Mesenchymal stem cell (in vitro differentiated cells and primary cell): ENCODE measurements around the gene RPS6KB2.

Experiments
- DNase-seq: peaks from one replicate; pipeline ENCODE4 v3.0.0-alpha.2; 2013
- H2AFZ ChIP-seq: one replicate; pipeline ENCODE4 v1.6.1; 2013; ENCODE audit warnings: low read depth, mild to moderate bottlenecking, control low read depth, inconsistent platforms, low read length, moderate library complexity
- H2AK5ac ChIP-seq: 2 replicates; pipeline ENCODE4 v1.6.1; 2013; ENCODE audit warnings: low read length, moderate library complexity, mild to moderate bottlenecking, inconsistent platforms; ENCODE audit not compliant: severe bottlenecking
- H2BK120ac ChIP-seq: one replicate; pipeline ENCODE4 v1.6.1; 2013; ENCODE audit warnings: low read depth, mild to moderate bottlenecking, inconsistent platforms, low read length, moderate library complexity
- H2BK12ac ChIP-seq, 2 experiments: one replicate each; pipeline ENCODE4 v1.6.1; 2013; ENCODE audit warnings: inconsistent platforms in 2 of 2, low read length in 2 of 2, mild to moderate bottlenecking in 2 of 2, moderate library complexity in 2 of 2, control low read depth in 1 of 2
- H2BK15ac ChIP-seq: one replicate; pipeline ENCODE4 v1.6.1; 2013; ENCODE audit warnings: mild to moderate bottlenecking, low read depth, inconsistent platforms; ENCODE audit not compliant: poor library complexity, severe bottlenecking
- H2BK5ac ChIP-seq: 2 replicates; pipeline ENCODE4 v1.6.1; 2013; ENCODE audit warnings: low read depth, mild to moderate bottlenecking, low read length, control low read depth, inconsistent platforms; ENCODE audit not compliant: poor library complexity, severe bottlenecking
- H3K14ac ChIP-seq, 2 experiments: one replicate each; pipeline ENCODE4 v1.6.1; 2013; ENCODE audit warnings: inconsistent platforms in 2 of 2, low read length in 2 of 2, control low read depth in 1 of 2, mild to moderate bottlenecking in 1 of 2, moderate library complexity in 1 of 2
- H3K18ac ChIP-seq, 2 experiments: one replicate each; pipeline ENCODE4 v1.6.1; 2013; ENCODE audit warnings: inconsistent platforms in 2 of 2, low read length in 2 of 2, control low read depth in 1 of 2, low read depth in 1 of 2, mild to moderate bottlenecking in 1 of 2
- H3K23ac ChIP-seq, 2 experiments: one replicate each; pipeline ENCODE4 v1.6.1; 2013; ENCODE audit warnings: inconsistent platforms in 2 of 2, low read length in 2 of 2, mild to moderate bottlenecking in 2 of 2, moderate library complexity in 2 of 2, control low read depth in 1 of 2
- H3K27ac ChIP-seq: 2 replicates; pipeline ENCODE4 v1.5.1; 2013; ENCODE audit warnings: mild to moderate bottlenecking, moderate library complexity, low read length, control low read depth, inconsistent platforms; ENCODE audit not compliant: poor library complexity, severe bottlenecking
- H3K27me3 ChIP-seq, 2 experiments: 2 replicates each; pipeline versions ENCODE4 v1.6.1 to v1.7.0; 2013; ENCODE audit warnings: low read length in 2 of 2, mild to moderate bottlenecking in 2 of 2, moderate library complexity in 2 of 2, control low read depth in 1 of 2, inconsistent platforms in 1 of 2; ENCODE audit not compliant: control insufficient read depth in 1 of 2, insufficient read depth in 1 of 2
- H3K36me3 ChIP-seq, 2 experiments: 2 replicates each; pipeline versions ENCODE4 v1.6.1 to v1.7.0; 2013; ENCODE audit warnings: low read length in 2 of 2, control low read depth in 1 of 2, inconsistent platforms in 1 of 2, low read depth in 1 of 2, mild to moderate bottlenecking in 1 of 2; ENCODE audit not compliant: insufficient read depth in 2 of 2, control insufficient read depth in 1 of 2
- H3K4ac ChIP-seq, 2 experiments: one replicate each; pipeline ENCODE4 v1.6.1; 2013; ENCODE audit warnings: inconsistent platforms in 2 of 2, low read length in 2 of 2, mild to moderate bottlenecking in 2 of 2, moderate library complexity in 2 of 2, control low read depth in 1 of 2, low read depth in 1 of 2
- H3K4me1 ChIP-seq: 2 replicates; pipeline ENCODE4 v1.6.1; 2013; ENCODE audit warnings: low read depth, low read length, control low read depth; ENCODE audit not compliant: control insufficient read depth, insufficient read depth
- H3K4me2 ChIP-seq: 2 replicates; pipeline ENCODE4 v1.6.1; 2013; ENCODE audit warnings: low read length, mild to moderate bottlenecking, inconsistent platforms; ENCODE audit not compliant: poor library complexity, severe bottlenecking
- H3K4me3 ChIP-seq, 2 experiments: 2 replicates each; pipeline versions ENCODE4 v1.5.1 to v1.7.0; 2013; ENCODE audit warnings: low read length in 2 of 2, mild to moderate bottlenecking in 2 of 2, control low read depth in 1 of 2, low read depth in 1 of 2; ENCODE audit not compliant: insufficient read depth in 1 of 2
- H3K79me1 ChIP-seq: replicated peaks from 2 replicates; pipeline ENCODE4 v1.6.1; 2013; ENCODE audit warnings: mild to moderate bottlenecking, control low read depth, low read length, inconsistent platforms; ENCODE audit not compliant: poor library complexity, severe bottlenecking
- H3K9ac ChIP-seq: 2 replicates; pipeline ENCODE4 v1.7.0; 2013; ENCODE audit warnings: mild to moderate bottlenecking, low read length, moderate library complexity
- H3K9me3 ChIP-seq: 2 replicates; pipeline ENCODE4 v1.7.0; 2013; ENCODE audit warnings: mild to moderate bottlenecking, low read length; ENCODE audit not compliant: control insufficient read depth
- H4K8ac ChIP-seq: one replicate; pipeline ENCODE4 v1.6.1; 2013; ENCODE audit warnings: inconsistent platforms, mild to moderate bottlenecking, low read length, moderate library complexity
- H4K91ac ChIP-seq: one replicate; pipeline ENCODE4 v1.6.1; 2013; ENCODE audit warnings: mild to moderate bottlenecking, low read length, inconsistent platforms
- WGBS: methylation state at CpG from one replicate; pipeline ENCODE4 v1.1.7; 2013; ENCODE audit warnings: mixed read lengths; 5-methylcytosine and 5-hydroxymethylcytosine counted together

Gene RPS6KB2

DNA sequence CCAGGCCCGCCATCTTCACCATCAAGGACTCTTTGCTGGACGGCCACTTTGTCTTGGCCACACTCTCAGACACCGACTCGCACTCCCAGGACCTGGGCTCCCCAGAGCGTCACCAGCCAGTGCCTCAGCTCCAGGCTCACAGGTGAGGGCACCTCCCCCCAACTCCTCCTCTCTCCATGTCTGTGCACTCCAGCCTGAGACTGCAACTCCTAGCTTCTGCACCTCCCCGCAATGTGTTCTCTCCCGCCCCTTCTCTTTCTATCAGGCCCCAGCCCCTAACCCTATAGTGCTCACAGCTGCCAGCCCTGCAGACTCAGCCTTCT, 32.1 kb upstream of the RPS6KB2 start:
- Histone ChIP-seq H3K9me3 (no peaks in the 10 kb centered on the region), H3K4me1 (peaks cover 35% of the 10 kb centered on the region), H2BK120ac (no peak overlapping the region), H3K79me1 (peaks cover 36% of the 10 kb centered on the region), H4K8ac (no peak overlapping the region), H3K36me3 (peaks cover 46 to 64% of the 10 kb centered on the region in 2 experiments), H3K27me3 (no peaks in the 10 kb centered on the region), H2BK15ac (no peak overlapping the region), H3K4ac (no peak overlapping the region), H3K14ac (no peak overlapping the region), H2AK5ac (no peak overlapping the region), H3K23ac (peak overlapping the region in 1 of 2 experiments; percentile 67), H4K91ac (peak overlapping the region; percentile 54), H2BK5ac (no peak overlapping the region), H2BK12ac (no peak overlapping the region), H3K18ac (peak overlapping the region in 1 of 2 experiments; percentile 60), H3K27ac (no peak overlapping the region), H3K4me3 (no peak overlapping the region), H2AFZ (no peak overlapping the region), H3K4me2 (no peak overlapping the region), H3K9ac (no peak overlapping the region)
- no peak for DNase-seq
- 96% methylated on average over 7 of the region's 7 CpGs for WGBS

DNA sequence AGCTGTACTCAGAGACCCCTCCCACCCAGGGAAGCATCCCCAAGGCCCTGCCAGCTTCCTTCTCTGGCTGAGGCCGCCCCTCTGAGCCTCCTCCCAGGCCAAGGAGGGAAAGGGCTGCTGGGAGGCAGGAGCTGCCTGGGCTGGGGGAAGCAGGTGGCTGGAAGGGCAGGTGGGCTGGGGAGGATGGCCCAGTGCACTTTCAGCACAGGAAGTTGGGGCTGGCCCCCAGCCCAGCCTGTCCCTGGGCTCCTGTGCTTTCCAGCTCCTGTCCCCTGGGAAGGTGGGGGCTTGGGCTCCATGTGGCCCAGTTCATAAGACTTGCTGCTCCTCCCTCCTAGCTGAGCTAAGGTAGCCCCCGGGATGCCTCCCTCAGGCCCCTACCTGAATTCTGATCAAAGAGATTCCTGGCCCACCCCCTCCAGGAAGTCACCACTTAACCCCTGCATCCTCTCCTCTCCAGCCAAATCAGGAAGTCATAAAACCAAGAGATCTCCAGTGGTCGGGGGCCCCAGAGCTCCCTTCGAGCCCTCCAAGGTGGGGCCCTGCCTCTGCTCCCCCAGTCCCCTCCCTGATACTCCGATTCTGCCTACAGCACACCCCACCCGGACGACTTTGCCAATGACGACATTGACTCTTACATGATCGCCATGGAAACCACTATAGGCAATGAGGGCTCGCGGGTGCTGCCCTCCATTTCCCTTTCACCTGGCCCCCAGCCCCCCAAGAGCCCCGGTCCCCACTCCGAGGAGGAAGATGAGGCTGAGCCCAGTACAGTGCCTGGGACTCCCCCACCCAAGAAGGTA, 31.5 kb upstream of the RPS6KB2 start:
- H4K91ac ChIP-seq: peak overlapping the region; percentile 54
- peak overlapping the region in 1 of 2 experiments; percentile 61 for H3K4ac ChIP-seq
- H3K4me3 ChIP-seq: peak overlapping the region in 1 of 2 experiments; percentile 10
- no peaks in the 10 kb centered on the region for H3K9me3 ChIP-seq
- 25% methylated on average over 9 of the region's 13 CpGs for WGBS
- no peak for DNase-seq
- H3K4me1 ChIP-seq: peaks cover 35% of the 10 kb centered on the region
- no peak overlapping the region for H2AFZ ChIP-seq
- peaks cover 46 to 64% of the 10 kb centered on the region in 2 experiments for H3K36me3 ChIP-seq
- H4K8ac ChIP-seq: peak overlapping the region; percentile 82
- no peak overlapping the region for H3K14ac ChIP-seq
- peaks cover 36% of the 10 kb centered on the region for H3K79me1 ChIP-seq
- no peak overlapping the region for H2AK5ac ChIP-seq
- no peak overlapping the region for H3K9ac ChIP-seq
- peak overlapping the region in 1 of 2 experiments; percentile 67 for H3K23ac ChIP-seq
- peak overlapping the region in 1 of 2 experiments; percentile 67 for H2BK12ac ChIP-seq
- no peak overlapping the region for H2BK120ac ChIP-seq
- H3K27me3 ChIP-seq: no peaks in the 10 kb centered on the region
- peak overlapping the region in 1 of 2 experiments; percentile 60 for H3K18ac ChIP-seq
- H2BK15ac ChIP-seq: no peak overlapping the region
- H3K4me2 ChIP-seq: no peak overlapping the region
- no peak overlapping the region for H2BK5ac ChIP-seq
- H3K27ac ChIP-seq: no peak overlapping the region

DNA sequence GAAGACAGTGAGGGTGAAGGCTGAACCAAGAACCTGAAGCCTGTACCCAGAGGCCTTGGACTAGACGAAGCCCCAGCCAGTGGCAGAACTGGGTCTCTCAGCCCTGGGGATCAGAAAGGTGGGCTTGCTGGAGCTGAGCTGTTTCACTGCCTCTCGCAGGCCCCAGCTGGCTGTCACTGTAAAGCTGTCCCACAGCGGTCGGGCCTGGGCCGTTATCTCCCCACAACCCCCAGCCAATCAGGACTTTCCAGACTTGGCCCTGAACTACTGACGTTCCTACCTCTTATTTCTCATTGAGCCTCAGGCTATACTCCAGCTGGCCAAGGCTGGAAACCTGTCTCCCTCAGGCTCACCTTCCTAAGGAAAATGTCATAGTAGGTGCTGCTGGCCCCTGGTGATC, 30.8 kb upstream of the RPS6KB2 start:
- 74% methylated on average over 6 of the region's 6 CpGs for WGBS
- no peak for DNase-seq

DNA sequence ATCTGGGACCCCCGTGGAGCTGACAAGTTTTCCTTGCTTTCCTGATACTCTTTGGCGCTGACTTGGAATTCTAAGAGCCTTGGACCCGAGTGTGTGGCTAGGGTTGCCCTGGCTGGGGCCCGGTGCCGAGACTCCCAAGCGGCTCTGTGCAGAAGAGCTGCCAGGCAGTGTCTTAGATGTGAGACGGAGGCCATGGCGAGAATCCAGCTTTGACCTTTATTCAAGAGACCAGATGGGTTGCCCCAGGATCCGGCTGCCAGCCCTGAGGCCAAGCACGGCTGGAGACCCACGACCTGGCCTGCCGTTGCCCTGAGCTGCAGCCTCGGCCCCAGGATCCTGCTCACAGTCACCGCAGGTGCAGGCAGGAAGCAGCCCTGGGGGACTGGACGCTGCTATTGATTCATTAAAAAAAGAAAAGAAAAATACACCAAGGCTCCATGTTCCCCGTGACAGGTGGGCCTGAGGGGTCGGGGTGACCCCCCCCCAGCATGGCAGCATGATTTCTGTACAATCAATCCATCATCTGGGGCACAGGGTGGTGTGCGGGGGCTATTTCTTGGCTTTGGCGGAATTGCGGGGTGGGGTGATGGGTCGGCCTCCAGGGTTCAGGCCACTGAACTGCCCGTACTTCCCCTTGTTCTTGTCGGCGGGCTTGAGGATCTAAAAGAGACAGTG, 30.2 kb upstream of the RPS6KB2 start:
- Histone ChIP-seq H2BK5ac (no peak overlapping the region), H2AFZ (no peak overlapping the region), H3K4me2 (no peak overlapping the region), H3K9me3 (no peaks in the 10 kb centered on the region), H4K91ac (no peak overlapping the region), H3K79me1 (peaks cover 29% of the 10 kb centered on the region), H2BK12ac (no peak overlapping the region), H3K23ac (no peak overlapping the region), H4K8ac (no peak overlapping the region), H3K27ac (no peak overlapping the region), H3K18ac (no peak overlapping the region), H3K14ac (no peak overlapping the region), H2AK5ac (no peak overlapping the region), H2BK15ac (no peak overlapping the region), H3K9ac (no peak overlapping the region), H3K4me1 (peaks cover 31% of the 10 kb centered on the region), H3K36me3 (peaks cover 46 to 64% of the 10 kb centered on the region in 2 experiments), H3K4ac (no peak overlapping the region), H2BK120ac (no peak overlapping the region), H3K4me3 (no peak overlapping the region), H3K27me3 (no peaks in the 10 kb centered on the region)
- 93% methylated on average over 24 of the region's 24 CpGs for WGBS
- DNase-seq: no peak

More for the DNA sequence above, 30.8 kb upstream of the RPS6KB2 start:
- H3K9me3 ChIP-seq: no peaks in the 10 kb centered on the region
- H2AFZ ChIP-seq: no peak overlapping the region
- peak overlapping the region in 1 of 2 experiments; percentile 1 for H3K4ac ChIP-seq
- H2BK120ac ChIP-seq: no peak overlapping the region
- no peak overlapping the region for H3K9ac ChIP-seq
- no peak overlapping the region for H3K27ac ChIP-seq
- H3K79me1 ChIP-seq: peaks cover 32% of the 10 kb centered on the region
- H3K36me3 ChIP-seq: peaks cover 46 to 64% of the 10 kb centered on the region in 2 experiments
- no peaks in the 10 kb centered on the region for H3K27me3 ChIP-seq
- H2AK5ac ChIP-seq: no peak overlapping the region
- no peak overlapping the region for H3K18ac ChIP-seq
- peaks cover 33% of the 10 kb centered on the region for H3K4me1 ChIP-seq
- no peak overlapping the region for H2BK12ac ChIP-seq
- H3K23ac ChIP-seq: peak overlapping the region in 1 of 2 experiments; percentile 32
- H3K4me2 ChIP-seq: no peak overlapping the region
- H4K8ac ChIP-seq: peak overlapping the region; percentile 3
- H4K91ac ChIP-seq: no peak overlapping the region
- no peak overlapping the region for H2BK15ac ChIP-seq
- no peak overlapping the region for H3K4me3 ChIP-seq
- H2BK5ac ChIP-seq: no peak overlapping the region
- H3K14ac ChIP-seq: no peak overlapping the region
